HuH-7.5 (cell line): ENCODE results near the gene SSX4.
"Not testable (repeated sequence)": the region's sequence is repeated elsewhere in the genome, so short reads cannot be mapped to it uniquely, and the experiment has no call there.

ENCODE experiments used
- DNase-seq: peaks from one replicate; pipeline ENCODE4 v3.0.0; 2011; ENCODE audit warnings: low spot score

Gene SSX4, protein sequence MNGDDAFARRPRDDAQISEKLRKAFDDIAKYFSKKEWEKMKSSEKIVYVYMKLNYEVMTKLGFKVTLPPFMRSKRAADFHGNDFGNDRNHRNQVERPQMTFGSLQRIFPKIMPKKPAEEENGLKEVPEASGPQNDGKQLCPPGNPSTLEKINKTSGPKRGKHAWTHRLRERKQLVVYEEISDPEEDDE

DNA sequence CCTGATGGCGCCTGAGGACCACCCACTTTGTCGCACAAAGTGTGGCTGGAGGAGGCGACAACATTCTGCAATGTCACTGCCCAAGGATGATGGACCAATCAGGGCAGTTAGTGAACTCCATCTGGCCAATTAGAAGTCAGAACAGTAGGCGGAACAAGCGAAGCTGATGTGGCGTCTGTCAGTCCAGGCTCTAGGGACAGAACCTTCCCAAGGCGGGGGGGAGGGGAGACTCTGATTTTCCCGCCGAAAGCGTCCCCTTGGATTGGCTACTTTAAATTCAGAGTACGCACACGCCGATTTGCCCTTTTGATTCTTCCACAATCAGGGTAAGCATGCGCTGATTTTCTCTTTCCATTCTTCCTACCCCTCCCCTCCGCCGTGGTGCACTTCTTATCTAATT lies at the start of gene SSX4:
Gene SSX4, plus strand, starts transcription at position 301 of the 400 bp plus-strand sequence. CDS start 515 bp downstream, outside the sequence.
- DNase-seq: not testable (repeated sequence)

DNA sequence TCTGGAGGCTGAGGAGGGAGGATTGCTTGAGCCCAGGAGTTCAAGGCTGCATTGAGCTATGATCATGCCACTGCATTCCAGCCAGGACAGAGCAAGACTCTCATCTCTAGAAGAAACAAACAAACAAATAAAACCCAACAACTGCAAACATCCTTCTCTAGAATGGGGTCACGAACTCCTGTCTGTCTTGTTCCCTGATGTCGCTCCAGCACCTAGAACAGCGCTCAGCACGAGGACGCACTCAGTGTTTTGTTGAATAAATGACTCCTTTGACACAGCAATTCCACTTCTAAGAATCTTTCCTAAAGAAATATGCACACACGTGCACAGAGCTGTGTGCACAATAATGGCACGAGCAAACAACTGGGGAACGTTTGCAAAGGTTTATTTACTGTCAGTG lies 37.3 kb upstream of the SSX4 start:
- not testable (repeated sequence) for DNase-seq

DNA sequence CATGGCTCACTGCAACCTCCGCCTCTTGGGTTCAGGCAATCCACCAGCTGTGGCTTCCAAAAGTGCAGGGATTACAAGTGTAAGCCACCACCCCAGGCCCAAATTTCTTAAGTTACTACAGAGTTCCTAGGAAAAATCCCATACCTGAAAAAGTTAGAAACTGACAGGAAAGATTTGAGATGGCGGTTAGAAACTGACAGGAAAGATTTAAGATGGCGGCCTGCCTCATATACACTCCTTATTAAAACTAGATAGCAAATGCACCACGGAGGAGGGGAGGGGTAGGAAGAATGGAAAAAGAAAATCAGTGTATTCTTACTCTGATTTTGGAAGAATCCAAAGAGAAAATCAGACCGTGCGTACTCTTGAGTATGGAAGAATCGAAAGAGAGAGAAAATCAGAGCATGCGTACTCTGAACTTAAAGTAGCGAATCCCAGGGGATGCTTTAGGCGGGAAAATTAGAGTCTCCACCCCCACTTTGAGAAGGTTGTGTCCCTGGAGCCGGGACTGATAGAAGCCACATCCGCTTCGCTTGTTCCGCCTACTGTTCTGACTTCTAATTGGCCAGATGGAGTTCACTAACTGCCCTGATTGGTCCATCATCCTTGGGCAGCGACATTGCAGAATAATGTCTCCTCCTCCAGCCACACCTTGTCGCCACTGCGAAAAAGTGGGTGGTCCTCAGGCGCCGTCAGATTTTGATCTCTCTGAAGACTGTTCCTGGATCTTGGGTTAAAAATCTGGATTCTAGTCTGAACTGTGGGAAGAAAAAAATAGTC lies 26.8 kb upstream of the SSX4 start, which contains the start of gene SSX3:
Gene SSX3, minus strand, starts transcription at position 389 of the 780 bp plus-strand sequence. CDS start 1,454 bp downstream, outside the sequence.
- DNase-seq: not testable (repeated sequence)

DNA sequence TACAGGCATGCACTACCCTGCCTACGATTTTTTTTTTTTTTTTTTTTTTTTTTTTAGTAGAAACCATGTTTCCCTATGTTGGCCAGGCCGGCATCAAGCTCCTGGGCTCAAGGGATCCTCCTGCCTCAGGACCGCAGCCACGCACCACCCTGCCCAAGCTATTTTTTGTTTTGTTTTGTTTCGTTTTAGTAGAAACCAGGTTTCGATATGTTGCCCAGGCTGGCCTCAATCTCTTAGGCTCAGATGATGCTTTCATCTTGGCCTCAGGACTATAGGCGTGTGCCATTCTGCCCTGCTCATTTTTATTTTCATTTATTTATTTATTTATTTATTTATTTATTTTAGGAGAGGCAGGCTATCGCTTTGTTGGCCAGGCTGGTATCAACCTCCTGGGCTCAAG lies 25.7 kb upstream of the SSX4 start:
- DNase-seq: no peak

DNA sequence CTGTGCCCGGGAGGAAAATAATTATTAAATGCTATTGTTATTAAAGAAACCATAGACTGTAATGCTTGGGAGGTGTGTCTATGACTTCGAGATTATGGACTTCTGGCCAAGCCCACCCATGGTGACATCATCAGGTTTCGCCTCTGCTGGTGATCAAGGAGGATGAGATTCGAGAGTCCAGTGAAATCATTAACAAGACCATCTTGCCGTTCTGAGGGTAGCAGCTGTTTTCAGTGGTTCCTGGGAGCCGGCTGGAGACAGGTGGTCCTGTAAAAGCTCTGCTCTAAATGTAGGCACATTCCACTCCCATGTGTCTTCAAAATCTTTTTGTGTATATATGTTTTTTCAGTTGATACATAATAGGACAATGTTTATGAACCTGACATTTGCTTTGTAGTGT lies 24.1 kb upstream of the SSX4 start:
- not testable (repeated sequence) for DNase-seq

DNA sequence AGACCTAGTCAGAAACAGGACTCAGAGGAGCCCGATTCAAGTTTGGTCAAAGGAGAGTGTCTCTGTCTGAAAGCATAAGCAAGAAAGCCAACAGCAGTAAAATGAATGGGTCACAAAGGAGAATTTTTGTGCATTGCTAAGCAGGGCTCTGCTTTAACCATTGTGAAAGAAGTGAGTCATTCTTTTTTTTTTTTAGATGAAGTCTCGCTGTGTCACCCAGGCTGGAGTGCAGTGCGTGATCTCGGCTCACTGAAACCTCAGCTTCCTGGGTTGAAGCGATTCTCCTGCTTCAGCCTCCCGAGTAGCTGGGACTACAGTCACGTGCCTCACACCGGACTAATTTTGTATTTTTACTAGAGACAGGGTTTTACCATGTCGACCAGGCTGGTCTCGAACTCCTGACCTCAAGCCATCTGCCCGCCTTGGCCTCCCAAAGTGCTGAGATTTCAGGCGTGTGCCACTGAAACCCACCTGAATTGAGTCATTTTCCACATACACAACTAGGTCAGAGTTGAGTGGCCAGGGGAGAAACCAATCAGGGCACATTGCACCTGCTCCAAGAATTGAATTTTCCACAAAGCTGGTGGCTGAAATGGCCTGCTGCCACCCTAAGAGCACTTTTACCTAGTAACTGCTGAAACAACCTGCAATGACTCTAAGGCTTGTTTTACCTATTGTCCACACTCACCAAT lies 15.5 kb upstream of the SSX4 start:
- DNase-seq: not testable (repeated sequence)

DNA sequence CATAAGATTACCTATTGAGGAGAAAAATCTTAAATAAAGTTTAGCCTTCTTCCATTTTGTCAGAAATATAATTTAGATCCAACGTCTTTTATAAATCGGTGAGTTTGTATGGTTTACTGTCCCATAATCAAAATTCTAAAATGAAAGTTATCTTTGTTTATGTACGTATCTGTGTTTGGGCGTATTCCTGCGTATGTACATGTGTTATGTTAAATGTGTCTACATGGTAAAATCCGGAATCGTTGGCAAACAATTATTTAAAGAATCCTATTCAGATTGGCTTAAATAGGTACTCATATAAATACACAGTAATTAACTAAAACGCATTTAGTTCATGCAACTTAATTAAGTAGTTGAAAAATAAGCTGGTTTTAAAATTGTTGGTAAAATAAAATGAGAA lies 12.9 kb upstream of the SSX4 start:
- not testable (repeated sequence) for DNase-seq

DNA sequence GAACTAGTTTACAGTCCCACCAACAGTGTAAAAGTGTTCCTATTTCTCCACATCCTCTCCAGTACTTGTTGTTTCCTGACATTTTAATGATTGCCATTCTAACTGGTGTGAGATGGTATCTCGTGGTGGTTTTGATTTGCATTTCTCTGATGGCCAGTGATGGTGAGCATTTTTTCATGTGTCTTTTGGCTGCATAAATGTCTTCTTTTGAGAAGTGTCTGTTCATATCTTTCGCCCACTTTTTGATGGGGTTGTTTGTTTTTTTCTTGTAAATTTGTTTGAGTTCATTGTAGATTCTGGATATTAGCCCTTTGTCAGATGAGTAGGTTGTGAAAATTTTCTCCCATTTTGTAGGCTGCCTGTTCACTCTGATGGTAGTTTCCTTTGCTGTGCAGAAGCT lies 13.6 kb downstream of the SSX4 start:
- DNase-seq: not testable (repeated sequence)

DNA sequence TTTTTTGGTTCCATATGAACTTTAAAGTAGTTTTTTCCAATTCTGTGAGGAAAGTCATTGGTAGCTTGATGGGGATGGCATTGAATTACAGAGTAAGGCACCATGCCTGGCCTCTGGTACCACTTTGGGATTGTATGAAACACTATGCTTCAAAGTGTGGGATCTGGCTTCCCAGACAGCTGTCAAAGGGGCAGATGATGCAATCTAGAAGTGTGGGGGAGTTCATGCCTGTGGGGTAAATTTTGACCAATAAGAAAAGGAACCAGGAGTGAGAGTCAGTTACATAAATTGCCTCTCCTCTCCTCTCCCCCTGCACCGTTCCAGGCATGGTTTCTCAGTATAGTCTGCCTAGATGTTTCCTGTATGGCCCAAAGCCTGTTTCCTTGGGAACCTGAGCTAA lies 14.5 kb downstream of the SSX4 start:
- DNase-seq: not testable (repeated sequence)

DNA sequence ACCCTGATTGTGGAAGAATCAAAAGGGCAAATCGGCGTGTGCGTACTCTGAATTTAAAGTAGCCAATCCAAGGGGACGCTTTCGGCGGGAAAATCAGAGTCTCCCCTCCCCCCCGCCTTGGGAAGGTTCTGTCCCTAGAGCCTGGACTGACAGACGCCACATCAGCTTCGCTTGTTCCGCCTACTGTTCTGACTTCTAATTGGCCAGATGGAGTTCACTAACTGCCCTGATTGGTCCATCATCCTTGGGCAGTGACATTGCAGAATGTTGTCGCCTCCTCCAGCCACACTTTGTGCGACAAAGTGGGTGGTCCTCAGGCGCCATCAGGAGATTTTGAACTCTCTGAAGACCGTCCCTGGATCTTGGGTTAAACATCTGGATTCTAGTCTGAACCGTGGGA lies 28.5 kb downstream of the SSX4 start, which contains the start of gene SSX4B:
Gene SSX4B, minus strand, starts transcription at position 101 of the 400 bp plus-strand sequence. CDS start 588 bp downstream, outside the sequence.
- DNase-seq: not testable (repeated sequence)

DNA sequence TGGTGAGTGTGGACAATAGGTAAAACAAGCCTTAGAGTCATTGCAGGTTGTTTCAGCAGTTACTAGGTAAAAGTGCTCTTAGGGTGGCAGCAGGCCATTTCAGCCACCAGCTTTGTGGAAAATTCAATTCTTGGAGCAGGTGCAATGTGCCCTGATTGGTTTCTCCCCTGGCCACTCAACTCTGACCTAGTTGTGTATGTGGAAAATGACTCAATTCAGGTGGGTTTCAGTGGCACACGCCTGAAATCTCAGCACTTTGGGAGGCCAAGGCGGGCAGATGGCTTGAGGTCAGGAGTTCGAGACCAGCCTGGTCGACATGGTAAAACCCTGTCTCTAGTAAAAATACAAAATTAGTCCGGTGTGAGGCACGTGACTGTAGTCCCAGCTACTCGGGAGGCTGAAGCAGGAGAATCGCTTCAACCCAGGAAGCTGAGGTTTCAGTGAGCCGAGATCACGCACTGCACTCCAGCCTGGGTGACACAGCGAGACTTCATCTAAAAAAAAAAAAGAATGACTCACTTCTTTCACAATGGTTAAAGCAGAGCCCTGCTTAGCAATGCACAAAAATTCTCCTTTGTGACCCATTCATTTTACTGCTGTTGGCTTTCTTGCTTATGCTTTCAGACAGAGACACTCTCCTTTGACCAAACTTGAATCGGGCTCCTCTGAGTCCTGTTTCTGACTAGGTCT lies 43.8 kb downstream of the SSX4 start:
- not testable (repeated sequence) for DNase-seq

DNA sequence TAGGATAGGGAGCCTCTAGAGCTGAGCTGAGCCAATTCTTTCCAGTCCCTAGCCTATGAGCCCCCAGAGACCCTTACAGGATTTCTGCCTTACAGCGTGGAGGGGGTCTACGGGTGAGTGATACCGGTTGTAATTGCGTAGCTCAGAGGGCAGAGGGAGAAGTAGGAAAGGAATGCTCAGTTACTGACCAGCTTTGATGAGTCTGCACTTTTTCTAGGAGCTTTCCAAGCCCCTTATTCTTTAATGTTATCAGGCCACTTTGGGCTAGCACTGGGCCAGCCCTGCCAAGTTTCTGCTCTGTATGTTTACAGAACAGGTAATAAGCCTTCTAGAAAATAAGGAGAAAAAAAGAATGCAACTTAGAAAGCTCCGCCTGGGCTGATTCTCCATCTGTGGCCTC lies 46.3 kb downstream of the SSX4 start:
- DNase-seq: not testable (repeated sequence)

DNA sequence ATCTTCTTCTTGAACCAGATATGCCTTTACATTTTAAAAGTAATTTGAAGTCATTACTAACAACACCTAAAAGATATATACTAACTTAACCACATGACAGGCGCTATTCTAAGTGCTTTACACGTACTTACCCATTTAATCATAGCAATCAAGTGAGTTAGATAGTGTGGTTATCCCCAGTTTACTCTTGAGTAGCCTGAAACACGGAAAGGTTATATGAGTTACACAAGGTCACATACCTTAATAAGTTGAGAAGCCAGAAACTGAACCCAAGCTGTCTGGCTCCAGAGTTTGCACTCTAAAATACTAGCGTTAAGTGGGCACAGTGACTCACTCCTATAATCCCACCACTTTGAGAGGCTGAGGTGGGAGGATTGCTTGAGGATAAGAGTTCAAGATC lies 46.8 kb downstream of the SSX4 start:
- DNase-seq: not testable (repeated sequence)

DNA sequence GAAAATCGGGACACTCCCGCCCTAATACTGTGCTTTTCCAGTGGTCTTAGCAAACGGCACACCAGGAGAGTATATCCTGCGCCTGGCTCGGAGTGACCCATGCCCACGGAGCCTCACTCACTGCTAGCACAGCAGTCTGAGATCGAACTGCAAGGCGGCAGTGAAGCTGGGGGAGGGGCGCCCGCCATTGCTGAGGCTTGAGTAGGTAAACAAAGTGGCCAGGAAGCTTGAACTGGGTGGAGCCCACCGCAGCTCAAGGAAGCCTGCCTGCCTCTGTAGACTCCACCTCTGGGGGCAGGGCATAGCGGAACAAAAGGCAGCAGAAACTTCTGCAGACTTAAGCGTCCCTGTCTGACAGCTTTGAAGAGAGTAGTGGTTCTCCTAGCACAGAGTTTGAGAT lies 50.4 kb downstream of the SSX4 start:
- not testable (repeated sequence) for DNase-seq
